ENCODE data around the gene UBE2O. TPM values are rescaled to one million over a fixed set of nuclear protein-coding genes. Genes with fewer than 3 reads are reported as not detected.

UBE2O gene
- 14.8 and 16.9 TPM in 2 replicates for total RNA-seq

GRCh38 chr17:76452660-76453430, at the start of gene UBE2O:
TSS of gene UBE2O (minus strand) at chr17:76453152. CDS start at chr17:76453141, 11 bp downstream.

GRCh38 chr17:76501018-76501826, 48.3 kb upstream of the UBE2O start, which contains the start of gene RHBDF2:
TSS of gene RHBDF2 (minus strand) at chr17:76501423. CDS start at chr17:76481524, 19,899 bp downstream.

GRCh38 chr17:76467366-76467765, 14.4 kb upstream of the UBE2O start, which contains the start of gene AANAT:
TSS of gene AANAT (plus strand) at chr17:76467603. CDS start at chr17:76468747, 1,144 bp downstream.

GRCh38 chr17:76384222-76384986, 68.5 kb downstream of the UBE2O start, which contains the start of gene SPHK1:
TSS of gene SPHK1 (plus strand) at chr17:76384609. CDS start at chr17:76385645, 1,036 bp downstream.

GRCh38 chr17:76353599-76354316, 99.2 kb downstream of the UBE2O start, which contains the start of gene PRPSAP1:
TSS of gene PRPSAP1 (minus strand) at chr17:76353916. CDS start at chr17:76353703, 213 bp downstream.

Other genes starting within 250 kb of the UBE2O start
- 0.12 and 0.34 TPM in 2 replicates for gene RNF157, start 212.7 kb downstream of the UBE2O start, total RNA-seq
- gene UBALD2, start 187.8 kb downstream of the UBE2O start, total RNA-seq = 5.6 and 7.0 TPM in 2 replicates
- gene QRICH2, start 144.9 kb downstream of the UBE2O start, total RNA-seq = 1.5 and 3.0 TPM in 2 replicates
- gene PRPSAP1, start 99.2 kb downstream of the UBE2O start, total RNA-seq = 41.0 and 42.7 TPM in 2 replicates
- 32.8 and 36.4 TPM in 2 replicates for gene SPHK1, start 68.5 kb downstream of the UBE2O start, total RNA-seq
- 0.43 TPM in 1 of 2 replicates, not detected in the other for gene AANAT, start 14.5 kb upstream of the UBE2O start, total RNA-seq
- gene RHBDF2, start 48.3 kb upstream of the UBE2O start, total RNA-seq = 5.3 and 16.1 TPM in 2 replicates
- gene CYGB, start 84.6 kb upstream of the UBE2O start, total RNA-seq = 24.0 and 35.2 TPM in 2 replicates
- gene PRCD, start 86.9 kb upstream of the UBE2O start, total RNA-seq = 0.94 and 1.9 TPM in 2 replicates
- gene ST6GALNAC2, start 132.7 kb upstream of the UBE2O start, total RNA-seq = 0.82 and 2.4 TPM in 2 replicates
- not detected in 2 replicates for gene ST6GALNAC1, start 190.6 kb upstream of the UBE2O start, total RNA-seq